Stomach (tissue), 4 donors: ENCODE results near the gene PRKCB.

Experiments used
- CTCF ChIP-seq, 7 experiments: fragments of 450-650 bp in 4 of 7; fragments of 200-600 bp in 3 of 7; sonication (generic) in 3 of 7; IDR thresholded peaks; one replicate each; pipeline ENCODE4 v1.5.1; 2016 to 2019; ENCODE audit warnings: antibody characterized with exemption in 7 of 7, control low read depth in 2 of 7, mild to moderate bottlenecking in 1 of 7
- EP300 ChIP-seq: sonication (generic); formaldehyde crosslinking; IDR thresholded peaks from one replicate; pipeline ENCODE4 v1.6.1; 2017; ENCODE audit warnings: antibody characterized with exemption
- POLR2A ChIP-seq, 4 donors: fragments of 450-650 bp; IDR thresholded peaks; one replicate each; pipeline ENCODE4 v1.6.1; 2016; ENCODE audit warnings: antibody characterized with exemption in 4 of 4, control low read depth in 2 of 4, mild to moderate bottlenecking in 1 of 4, moderate library complexity in 1 of 4
- POLR2AphosphoS5 ChIP-seq, 3 donors: sonication (generic); formaldehyde crosslinking; IDR thresholded peaks; one replicate each; pipeline ENCODE4 v1.6.1; 2016; ENCODE audit warnings: antibody characterized with exemption in 3 of 3

GRCh38 chr16:24035127-24035842, 199.5 kb downstream of the PRKCB start:
- TF ChIP-seq POLR2A (IDR thresholded peaks at IDR 0.05) (no peak), EP300 (no peak), CTCF (IDR thresholded peaks at IDR 0.05) (no peak), POLR2AphosphoS5 (IDR thresholded peaks at IDR 0.05) (no peak)
